Measurements from ENCODE around the gene DLG2.
"Not testable (repeated sequence)": the region's sequence is repeated elsewhere in the genome, so short reads cannot be mapped to it uniquely, and the experiment has no call there.

The DLG2 gene

DNA sequence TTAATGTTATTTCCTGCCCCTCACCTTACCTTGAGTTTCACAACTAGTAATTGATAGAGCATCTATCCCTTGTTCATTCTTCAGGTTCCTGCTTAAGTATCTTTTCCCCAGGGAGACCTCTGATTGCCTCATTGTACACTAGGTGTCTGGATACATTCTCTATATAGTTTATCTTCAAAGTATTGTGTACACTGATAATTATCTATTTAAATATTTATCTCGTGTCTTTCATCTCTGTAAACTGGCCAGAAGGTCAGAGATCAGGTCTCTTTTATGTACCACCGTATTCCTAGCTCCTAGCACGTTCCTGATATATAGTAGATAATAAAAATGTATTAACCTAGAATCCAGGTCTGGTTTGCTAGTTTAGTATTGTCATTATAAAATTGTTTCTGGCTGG, 7.6 kb upstream of the DLG2 start:
- DNase-seq = no peak

DNA sequence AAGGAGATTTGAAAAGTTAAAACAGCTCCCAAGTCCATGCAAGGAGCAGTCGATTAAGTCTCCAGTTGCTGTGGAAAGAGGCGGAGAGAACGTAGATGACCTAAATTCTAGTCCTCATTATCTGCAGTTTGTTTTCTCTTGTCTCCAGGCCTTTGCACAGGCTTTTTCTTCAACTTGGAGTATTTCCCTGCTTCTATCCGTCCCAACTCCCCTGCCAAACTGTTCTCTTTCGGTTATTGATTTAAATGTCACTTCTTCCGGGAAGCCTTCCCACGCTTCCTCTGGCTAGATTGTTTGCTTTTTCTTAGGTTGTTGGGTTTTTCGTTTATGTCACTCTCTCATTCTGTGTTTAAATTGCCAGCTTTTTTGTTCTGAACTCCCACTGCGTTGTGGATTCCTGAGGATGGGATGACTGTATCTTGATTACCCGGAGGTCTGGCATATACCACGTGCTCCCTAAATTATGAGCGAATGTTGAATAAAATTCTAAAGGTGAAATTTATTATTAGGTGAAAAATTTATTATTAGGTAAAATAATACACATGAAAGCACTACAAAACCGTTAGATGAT, 1.7 kb upstream of the DLG2 start:
- peak; percentile 6 for DNase-seq

DNA sequence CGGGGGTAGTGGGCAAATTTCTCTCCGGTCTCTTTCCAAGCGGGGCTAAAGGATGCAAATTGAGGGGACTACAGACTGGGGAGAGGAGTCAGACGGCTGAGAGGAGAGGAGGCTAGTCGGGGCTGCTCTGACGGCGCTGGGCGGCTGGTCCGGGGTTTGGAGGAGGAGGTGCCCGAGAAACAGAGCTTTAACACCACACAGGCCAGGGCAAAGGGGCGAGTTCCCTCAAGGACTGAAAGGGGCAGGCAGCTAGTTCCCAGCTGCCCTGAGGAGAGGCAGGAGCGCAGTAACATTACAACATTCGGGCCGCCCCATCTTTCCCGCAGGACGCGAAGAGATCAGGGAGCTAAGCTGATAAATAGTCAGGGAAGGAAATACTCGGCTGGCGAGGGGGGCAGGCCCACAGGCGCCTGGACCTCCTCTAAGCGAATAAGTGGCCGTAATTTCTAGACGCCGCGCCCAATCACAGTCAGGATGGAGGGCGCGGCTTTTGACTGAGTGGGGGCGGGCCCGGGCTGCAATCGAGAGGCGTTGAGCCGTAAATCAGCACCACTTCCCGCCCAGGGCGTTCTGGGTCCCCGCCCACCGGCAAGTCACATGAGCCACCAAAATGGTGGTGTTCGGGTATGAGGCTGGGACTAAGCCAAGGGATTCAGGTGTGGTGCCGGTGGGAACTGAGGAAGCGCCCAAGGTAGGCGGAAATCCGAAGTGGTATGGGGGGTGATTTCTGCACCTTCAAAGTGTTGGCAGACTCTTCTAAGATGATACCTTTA, 1.0 kb upstream of the DLG2 start, which contains the start of gene TMEM126B:
Gene TMEM126B, plus strand, starts transcription at position 596 of the 773 bp plus-strand sequence. Its CDS starts 15 bp downstream, at position 611.
- DNase-seq = peak; percentile 98

DNA sequence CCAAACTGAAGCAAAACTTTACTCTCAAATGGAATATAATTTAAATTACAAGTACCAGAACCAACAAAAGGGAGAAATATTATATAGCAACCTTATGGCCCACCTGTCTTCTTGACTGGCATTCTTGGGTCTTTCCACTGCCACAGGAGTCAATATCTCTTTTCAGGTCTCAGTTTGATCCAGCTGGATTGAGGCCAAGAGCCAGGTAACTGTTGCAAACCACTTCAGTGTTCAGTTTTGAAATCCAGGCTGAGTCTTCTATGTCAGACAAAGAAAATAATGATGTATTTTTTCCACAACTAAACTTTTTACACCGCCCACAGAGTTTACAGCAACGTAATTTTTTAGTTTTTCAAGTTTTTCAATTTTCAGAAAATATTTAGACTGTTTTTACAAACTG, 648 bp downstream of the DLG2 start:
- no peak for DNase-seq

DNA sequence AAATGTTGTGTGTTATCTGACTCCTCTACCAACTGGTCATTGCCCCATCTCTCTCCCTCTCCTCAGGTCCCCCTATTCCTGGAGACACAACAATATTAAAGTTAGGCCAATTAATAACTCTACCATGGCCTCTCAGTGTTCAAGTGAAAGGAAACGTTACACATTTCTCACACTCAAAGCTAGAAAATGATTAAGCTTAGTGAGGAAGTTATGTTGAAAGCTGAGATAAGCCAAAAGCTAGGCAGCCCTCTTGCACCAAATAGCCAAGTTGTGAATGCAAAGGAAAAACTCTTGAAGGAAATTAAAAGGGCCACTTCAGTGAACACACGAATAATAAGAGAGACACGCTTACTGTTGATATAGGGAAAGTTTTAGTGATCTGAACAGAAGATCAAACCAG, 6.9 kb downstream of the DLG2 start:
- DNase-seq = no peak

DNA sequence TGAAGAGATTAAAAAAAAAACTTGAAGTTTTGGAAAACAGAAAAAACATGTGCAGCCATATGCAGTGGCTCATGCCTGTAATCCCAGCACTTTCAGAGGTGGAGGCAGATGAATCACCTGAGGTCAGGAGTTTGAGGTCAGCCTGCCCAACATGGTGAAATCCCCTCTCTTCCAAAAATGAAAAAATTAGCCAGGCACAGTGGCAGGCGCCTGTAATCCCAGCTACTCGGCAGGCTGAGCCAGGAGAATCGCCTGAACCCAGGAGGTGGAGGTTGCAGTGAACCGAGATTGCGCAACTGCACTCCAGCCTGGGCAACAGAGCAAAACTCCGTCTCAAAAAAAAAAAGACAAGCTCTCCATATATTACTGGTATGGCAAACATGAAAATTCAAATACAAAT, 7.6 kb downstream of the DLG2 start:
- peak; percentile 3 for DNase-seq

DNA sequence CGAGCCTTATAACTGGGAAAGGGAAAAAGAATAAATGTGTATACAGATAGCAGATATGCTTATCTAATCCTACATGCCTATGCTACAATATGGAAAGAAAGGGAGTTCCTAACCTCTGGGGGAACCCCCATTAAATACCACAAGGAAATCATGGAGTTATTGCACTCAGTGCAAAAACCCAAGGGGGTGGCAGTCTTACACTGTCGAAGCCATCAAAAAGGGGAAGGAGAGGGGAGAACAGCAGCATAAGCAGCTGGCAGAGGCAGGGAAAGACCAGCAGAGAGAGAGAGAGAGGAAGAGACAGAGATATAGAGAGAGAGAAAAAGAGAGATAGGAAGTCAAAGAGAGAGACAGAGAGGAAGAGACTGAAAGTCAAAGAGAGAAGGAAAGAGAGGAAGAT, 15.5 kb downstream of the DLG2 start:
- not testable (repeated sequence) for DNase-seq

DNA sequence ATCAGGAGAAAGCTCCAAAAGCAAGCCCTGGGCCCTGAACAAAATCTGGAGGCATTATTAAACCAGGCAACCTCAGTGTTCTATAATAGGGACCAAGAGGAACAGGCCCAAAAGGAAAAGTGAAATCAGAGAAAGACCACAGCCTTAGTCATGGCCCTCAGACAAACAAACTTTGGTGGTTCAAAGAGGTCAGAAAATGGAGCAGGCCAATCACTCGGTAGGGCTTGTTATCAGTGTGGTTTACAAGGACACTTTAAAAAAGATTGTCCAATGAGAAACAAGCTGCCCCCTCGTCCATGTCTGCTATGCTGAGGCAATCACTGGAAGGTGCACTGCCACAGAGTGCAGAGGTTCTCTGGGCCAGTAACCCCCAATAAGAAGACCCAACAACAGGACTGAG, 17.9 kb downstream of the DLG2 start:
- DNase-seq = not testable (repeated sequence)

DNA sequence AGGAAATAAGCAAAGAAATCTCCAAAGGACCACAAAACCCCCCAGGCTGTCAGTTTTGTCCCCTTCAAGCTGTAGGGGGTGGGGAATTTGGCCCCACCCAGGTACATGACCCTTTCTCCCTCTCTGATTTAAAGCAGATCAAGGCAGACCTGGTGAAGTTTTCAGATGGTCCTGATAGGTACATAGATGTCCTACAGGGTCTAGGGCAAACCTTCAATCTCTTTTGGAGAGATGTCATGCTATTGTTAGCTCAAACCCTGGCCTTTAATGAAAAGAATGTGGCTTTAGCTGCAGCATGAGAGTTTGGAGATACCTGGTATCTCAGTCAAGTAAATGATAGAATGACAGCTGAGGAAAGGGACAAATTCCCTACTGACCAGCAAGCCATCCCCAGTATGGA, 18.5 kb downstream of the DLG2 start:
- DNase-seq = not testable (repeated sequence)

DNA sequence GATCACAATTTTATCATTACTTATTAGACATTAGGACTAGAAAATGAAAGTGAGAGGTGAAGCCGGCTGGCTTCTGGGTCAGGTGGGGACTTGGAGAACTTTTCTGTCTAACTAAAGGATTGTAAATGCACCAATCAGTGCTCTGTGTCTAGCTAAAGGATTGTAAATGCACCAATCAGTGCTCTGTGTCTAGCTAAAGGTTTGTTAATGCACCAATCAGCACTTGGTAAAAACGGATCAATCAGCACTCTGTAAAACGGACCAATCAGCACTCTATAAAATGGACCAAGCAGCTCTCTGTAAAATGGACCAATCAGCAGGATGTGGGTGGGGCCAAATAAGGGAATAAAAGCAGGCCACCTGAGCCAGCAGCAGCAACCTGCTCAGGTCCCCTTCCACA, 20.9 kb downstream of the DLG2 start:
- DNase-seq = not testable (repeated sequence)

DNA sequence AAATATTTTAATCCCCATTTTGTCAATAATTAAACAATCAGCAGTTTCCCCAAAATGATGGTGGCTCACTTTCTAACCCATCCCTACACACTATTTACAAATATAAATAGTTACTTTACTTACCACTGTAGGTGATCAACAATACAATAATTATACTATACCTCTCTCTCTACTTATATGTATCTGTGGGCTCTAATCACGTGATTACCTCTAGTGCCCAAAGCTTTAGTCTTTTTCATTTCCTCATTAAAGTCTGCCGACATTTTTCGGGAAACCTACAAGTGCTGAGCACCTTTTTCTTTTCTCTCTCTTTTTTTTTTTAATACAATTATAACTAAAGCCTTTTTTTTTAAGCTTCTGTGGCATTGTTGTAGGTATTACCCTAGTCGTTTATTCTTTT, 23.9 kb downstream of the DLG2 start:
- DNase-seq = no peak

DNA sequence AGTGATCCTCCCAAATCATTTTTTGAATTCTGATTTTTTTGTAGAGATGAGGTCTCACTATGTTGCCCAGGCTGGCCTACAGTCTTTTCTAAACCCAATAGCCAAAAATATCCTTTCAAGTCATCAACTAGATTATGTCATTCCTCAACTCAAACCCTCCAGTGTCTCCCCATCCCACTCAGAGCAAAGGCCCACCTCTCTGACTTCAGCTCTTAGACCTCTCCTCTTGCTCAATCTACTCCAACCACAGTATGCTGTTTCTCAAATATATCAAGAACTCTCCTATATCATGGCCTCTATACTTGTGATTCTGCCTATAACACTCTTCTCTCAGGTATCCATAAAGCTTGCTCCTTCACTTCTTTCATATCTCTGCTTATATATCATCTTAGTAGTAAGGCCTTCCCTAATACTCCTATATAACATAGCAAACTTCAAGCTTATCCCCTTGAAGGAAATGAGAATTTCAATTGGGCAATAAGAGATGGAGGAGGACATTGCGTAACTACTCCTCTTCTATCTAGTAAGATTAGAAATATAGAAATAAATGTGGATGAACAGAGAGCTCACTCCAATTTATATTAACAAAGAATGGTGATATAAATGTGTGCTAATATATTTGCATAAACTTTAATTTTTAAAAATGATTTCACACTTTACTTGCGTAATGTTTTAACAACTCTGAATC, 24.5 kb downstream of the DLG2 start:
- DNase-seq = no peak

DNA sequence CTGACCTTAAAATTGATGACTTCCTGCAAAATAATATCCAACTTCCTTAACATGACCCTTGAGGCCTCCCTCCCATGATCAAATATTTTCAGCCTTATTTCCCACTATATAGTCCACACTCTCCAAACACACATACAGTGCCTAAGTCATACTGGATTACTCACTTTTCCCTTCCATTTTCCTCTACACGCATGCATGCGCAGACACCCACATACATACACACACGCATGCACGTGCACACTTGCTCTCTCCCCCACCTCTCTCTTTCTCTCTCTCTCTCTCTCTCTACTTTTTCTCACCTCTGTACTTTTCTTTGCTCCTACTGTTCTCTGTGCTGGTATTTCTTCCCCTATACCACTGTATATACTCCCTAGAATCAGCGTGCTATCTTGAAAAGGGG, 28.1 kb downstream of the DLG2 start:
- DNase-seq = no peak

DNA sequence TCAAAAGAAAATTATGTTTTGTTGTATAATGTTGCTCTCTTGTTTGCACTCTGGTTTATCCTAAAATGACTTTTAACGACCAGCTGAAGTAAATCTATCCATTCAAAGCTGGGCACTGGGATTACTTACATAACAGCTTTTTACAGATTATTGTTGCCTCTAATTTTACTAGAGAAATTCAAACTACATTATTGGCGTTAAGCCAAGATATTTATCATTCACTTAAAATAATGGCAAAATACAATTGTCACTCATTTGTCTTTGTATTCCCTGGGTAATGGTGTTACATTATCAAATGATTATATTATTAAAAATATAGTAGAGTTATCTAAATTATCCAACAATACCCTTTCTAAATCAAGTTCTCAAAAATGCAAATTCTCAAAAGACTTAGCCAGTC, 30.3 kb downstream of the DLG2 start:
- no peak for DNase-seq

DNA sequence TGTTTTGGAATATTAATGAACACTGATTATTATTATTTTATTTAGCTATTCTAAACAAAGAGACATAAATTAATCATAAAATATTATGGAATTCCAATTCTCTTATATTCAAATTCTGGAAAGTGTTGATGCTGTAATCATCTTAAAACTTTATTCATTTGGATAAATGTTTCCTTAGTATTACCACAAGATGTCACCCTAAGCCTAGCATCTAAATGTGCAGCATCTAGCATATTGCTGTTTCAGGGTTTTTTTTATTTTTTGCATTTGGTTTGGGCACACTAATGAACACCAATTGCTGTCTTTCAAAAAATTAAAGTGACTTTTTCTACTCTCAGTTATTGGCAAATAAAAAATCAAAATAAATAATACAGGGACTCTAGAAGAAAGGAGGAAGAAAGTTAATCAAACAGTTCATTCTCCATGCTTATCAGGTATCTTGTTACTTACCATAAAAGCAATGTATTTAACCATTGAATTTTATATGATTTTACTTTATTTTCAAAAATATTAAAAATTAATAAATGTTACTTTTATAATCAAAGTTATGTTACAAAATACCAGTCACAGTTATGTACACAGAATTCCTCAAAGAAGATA, 31.8 kb downstream of the DLG2 start:
- DNase-seq = peak; percentile 48

DNA sequence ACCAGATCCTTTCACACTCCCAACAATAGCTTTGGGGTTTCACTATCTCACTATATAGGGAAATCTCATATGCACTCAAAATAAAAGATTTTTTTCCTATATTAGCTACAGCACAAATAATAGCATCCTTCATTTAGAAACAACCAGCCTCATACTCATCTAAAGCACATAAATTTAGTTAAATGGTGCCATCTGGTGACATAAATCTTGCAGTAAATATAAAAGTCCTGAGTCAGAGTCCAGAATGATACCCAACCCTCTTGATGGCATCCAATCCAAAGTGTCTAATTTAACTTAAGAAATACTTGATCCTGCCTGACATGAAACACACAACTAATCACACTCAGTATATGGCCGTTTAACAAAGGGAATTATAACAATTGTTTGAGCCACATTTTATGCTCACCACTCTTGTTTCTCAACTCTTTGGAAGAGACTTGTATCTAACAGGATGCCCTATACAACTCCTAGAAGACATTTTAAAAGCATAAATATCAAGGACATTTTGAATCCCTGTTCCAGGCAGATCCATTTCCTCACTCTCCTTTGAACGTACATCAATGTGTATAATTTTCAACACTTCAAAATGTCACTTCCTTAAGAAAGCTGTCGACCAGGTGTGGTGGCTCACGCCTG, 36.2 kb downstream of the DLG2 start:
- peak; percentile 49 for DNase-seq

DNA sequence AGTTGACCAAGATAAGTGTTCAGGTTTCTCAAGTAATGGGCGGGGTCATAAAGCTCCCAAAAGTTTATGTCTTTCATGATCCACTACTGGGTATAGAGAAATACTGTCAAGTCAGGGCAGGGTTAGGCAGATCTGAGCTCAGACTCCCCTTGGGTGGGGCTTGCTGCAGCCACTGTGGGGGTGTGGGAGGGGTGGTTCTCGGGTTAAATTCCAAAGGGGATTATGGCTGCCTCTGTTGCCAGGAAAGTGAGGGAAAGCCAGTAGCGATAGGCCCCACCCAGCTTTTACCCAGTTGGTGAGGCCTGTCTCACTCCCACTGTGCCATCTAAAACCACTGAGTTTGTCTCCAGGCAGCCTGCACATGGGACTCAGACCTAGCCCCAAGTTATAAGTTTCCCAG, 37.8 kb downstream of the DLG2 start:
- no peak for DNase-seq

DNA sequence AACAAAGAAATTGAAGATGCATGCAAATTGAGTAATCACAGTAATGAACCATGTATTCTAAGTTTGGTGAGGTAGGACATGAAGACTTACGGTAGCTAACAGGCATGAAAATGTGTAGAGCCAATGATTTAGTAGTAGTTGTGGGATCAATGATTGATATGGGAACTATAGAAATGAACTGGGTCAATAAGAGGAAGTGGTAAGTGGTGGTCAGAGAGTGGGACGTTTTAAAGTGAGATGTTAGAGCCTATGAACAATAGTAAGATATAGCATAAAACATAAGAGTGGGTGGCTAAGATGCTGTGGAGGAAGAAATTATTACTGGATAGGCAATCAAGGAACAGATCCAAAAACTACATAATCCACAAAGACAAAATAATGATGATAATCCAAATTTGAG, 45.0 kb downstream of the DLG2 start:
- no peak for DNase-seq

DNA sequence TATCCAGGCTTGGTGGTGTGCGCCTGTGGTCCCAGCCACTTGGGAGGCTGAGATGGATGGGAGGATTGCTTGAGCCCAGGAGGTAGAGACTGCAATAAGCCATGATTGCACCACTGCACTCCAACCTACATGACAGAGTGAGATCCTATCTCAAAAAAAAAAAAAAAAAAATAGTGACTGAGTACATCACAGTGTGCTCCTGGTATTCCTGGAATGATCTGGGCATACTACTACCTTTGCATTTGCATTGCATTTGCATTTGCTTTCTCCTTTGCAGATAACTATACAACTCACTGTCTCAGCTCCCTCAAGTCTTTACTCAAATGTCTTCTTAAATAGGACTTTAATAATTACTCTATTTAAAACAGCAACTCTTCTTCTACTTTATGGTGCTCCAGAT, 51.8 kb downstream of the DLG2 start:
- no peak for DNase-seq

DNA sequence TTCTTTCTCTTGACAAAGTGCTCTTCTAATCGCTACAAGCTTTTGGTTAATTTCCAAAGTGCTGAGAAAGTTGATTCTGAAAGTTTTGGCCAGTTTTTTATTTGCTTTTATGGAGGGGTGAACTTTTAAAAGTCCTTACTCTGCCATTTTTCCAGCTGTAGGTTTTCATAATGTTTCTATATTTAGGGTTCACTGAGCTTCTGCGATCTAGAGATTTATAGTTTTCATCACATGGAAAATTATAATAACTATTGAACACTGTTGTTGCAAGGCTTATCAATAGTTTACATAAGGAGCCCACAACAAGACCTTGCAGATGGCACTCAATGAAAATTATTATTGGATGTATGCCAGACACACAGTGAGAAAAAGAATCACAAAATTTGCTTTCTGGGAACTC, 55.1 kb downstream of the DLG2 start:
- no peak for DNase-seq

DNA sequence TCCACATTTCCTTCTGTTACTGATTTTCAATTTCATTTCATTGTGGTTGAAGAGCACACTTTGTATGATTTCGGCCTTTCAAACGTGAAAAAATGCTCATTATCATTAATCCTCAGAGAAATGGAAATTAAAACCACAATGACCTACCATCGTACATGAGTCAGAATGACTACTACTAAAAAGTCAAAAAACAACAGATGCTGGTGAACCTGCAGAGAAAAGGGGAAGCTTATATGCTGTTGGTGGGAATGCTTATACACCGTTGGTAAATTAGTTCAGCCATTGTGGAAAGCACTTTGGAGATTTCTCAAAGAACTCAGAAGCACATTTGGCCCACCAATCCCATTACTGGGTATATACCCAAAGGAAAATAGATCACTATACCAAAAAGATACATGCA, 57.6 kb downstream of the DLG2 start:
- DNase-seq = no peak

DNA sequence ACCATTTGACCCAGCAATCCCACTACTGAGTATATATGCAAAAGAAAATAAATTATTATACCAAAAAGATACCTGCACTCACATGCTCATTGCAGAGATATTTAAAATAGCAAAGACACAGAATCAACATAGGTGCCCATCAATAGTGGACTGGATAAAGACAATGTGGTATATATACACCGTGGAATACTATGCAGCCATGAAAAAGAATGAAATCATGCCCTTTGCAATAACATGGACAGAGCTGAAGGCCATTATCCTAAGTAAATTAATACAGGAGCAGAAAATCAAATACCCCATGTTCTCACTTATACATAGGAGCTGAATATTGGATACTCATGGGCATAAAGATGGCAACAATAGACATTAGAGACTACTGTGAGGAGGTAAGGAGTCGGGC, 68.7 kb downstream of the DLG2 start:
- DNase-seq = no peak

DNA sequence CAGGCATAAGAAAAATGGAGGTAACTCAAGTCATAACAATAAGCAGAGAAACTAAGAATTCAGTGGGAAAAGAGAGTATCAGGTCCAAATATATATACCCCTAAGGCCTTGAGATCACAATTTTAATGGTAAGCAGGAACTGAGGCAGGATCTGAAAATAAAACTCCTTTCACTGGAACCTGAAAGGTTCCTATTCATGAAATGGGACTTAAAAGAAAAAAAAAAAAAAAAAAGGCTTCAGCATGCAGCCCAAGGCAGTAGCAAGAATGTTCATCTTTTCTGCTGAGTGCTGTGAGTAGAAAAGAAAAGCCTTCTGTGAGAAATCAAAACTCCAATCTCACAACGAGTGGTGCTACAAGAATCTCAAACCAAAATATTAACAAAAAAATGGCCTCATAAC, 75.3 kb downstream of the DLG2 start:
- no peak for DNase-seq

All from fibroblast of skin of right biceps (primary cell).